Coronary artery (tissue), 2 donors: ENCODE results near the gene RABGEF1.
"Not testable (repeated sequence)": the region's sequence is repeated elsewhere in the genome, so short reads cannot be mapped to it uniquely, and the experiment has no call there.

ENCODE experiments used
- DNase-seq: peaks from one replicate; pipeline ENCODE4 v3.0.0-alpha.2; 2017; ENCODE audit warnings: low spot score
- H3K27ac ChIP-seq, 2 donors: fragments of 200-600 bp; sonication (generic); one replicate each; pipeline ENCODE4 v1.5.1; 2016 to 2019
- H3K4me3 ChIP-seq: fragments of 200-600 bp; sonication (generic); 2 replicates; pipeline ENCODE4 v1.5.1; 2016; ENCODE audit warnings: mild to moderate bottlenecking, moderate library complexity
- TF ChIP-seq, protein P1 (sequence below): fragments of 200-600 bp; sonication (generic); IDR thresholded peaks from one replicate; pipeline ENCODE4 v1.5.1; 2019; ENCODE audit warnings: antibody characterized with exemption

The RABGEF1 gene

GRCh38 chr7:66841898-66842297 lies 101.4 kb downstream of the RABGEF1 start:
- no peak overlapping the region for H3K4me3 ChIP-seq
- no peak overlapping the region for H3K27ac ChIP-seq
- TF ChIP-seq, protein P1, sequence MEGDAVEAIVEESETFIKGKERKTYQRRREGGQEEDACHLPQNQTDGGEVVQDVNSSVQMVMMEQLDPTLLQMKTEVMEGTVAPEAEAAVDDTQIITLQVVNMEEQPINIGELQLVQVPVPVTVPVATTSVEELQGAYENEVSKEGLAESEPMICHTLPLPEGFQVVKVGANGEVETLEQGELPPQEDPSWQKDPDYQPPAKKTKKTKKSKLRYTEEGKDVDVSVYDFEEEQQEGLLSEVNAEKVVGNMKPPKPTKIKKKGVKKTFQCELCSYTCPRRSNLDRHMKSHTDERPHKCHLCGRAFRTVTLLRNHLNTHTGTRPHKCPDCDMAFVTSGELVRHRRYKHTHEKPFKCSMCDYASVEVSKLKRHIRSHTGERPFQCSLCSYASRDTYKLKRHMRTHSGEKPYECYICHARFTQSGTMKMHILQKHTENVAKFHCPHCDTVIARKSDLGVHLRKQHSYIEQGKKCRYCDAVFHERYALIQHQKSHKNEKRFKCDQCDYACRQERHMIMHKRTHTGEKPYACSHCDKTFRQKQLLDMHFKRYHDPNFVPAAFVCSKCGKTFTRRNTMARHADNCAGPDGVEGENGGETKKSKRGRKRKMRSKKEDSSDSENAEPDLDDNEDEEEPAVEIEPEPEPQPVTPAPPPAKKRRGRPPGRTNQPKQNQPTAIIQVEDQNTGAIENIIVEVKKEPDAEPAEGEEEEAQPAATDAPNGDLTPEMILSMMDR, result no peak
- no peak for DNase-seq

- not testable (repeated sequence) for DNase-seq, H3K27ac ChIP-seq
- H3K4me3 ChIP-seq, result peak overlapping the region; percentile 82
These were observed 103.0 kb downstream of the RABGEF1 start for GRCh38 chr7:66843492-66843891.

DNA sequence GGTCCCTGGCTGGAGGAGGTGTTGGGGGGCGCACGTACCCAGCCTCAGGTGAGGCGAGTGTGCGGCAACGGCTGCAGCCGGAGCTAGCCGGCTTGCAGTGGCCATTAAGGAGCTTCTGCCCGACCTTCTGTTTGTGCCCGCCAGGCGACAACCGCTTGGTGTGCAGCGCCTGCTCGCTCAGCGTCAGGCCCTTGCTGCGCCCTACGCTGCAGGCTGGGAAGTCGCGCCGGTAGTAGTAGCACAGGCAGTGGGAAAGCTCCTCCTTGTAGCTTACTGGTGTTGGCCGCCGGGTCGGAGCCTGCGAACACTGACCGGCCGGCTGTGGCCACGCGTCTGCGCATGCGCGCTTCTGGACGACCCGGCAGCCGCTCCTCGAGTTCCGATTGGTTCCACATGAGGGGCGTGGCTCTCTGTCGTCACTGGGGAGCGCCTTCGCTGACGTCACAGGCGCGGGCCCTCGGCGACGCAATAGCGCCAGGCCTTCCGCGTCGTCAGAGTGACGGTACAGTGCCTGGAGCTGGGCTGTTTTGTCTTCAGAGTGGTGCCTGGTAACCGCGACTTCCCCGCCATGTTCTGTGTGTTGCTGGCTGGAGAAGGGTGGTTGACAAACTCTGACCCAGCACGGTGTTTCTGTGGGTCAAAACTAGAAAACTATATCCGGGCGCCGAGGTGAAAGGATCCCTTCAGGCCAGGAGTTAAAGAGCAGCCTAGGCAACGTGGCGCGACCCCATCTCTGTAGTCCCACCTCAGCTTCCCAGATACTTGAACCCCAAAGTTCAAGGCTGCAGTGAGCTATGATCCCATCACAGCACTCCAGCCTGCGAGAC lies 104.2 kb downstream of the RABGEF1 start:
- TF ChIP-seq, protein P1, result no peak
- Histone ChIP-seq H3K27ac (peak overlapping the region; percentile 88 to 89), H3K4me3 (peak overlapping the region; percentile 82)
- peak; percentile 99 for DNase-seq

DNA sequence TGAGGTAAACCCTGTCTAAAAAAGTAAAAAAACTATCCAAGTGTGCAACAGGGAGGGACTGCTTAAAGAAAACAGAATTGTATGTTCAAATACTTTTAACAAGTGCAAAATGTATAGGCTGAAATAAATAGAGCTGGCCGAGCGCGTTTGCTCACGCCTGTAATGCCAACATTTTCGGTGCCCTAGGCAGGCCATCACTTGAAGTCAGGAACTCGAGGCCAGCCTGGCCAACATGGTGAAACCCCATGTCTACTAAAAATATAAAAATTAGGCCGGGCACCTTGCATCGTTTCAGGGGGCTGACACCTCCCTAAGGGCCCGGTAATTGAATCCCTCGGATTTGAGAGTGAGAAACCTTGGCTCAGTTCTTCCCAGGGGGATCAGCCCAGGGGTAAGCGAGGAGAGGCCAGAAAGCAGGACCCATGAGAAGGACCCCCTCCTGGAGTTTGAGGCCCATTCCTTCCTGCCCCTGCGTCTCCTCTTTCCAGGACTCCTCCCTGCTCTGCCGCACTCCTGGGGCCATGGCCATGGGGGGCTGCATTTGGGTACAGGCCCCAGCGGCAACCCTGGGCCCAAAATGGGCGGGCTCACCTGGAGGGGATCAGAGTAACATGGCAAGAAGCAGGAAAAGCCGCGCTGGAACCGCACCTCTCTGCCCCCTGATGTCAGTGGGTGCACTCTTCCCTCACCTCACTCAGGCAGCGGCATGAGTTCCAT lies 105.0 kb downstream of the RABGEF1 start:
- Histone ChIP-seq H3K4me3 (peak overlapping the region; percentile 82), H3K27ac (peak overlapping the region; percentile 88 to 89)
- no peak for DNase-seq
- TF ChIP-seq, protein P1, result no peak

DNA sequence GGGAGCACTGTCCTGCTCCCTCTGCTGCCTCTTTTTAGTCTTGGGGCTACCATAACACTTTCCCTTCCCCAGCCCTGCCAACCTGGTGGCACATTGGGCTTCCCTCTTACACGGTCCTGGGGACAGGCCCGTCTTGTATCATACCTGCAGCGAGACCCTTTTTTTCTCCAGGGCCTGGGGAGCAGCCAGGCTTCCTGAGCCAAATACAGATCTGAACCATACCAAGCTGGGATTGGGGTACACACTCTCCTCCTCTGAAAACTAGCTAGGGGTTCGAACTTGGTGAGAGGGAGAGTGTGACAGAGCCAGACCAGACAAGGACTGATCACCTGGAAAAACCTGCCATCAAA lies 105.5 kb downstream of the RABGEF1 start:
- not testable (repeated sequence) for H3K4me3 ChIP-seq, DNase-seq, H3K27ac ChIP-seq

GRCh38 chr7:66847523-66847855 lies 107.0 kb downstream of the RABGEF1 start:
- not testable (repeated sequence) for H3K4me3 ChIP-seq, DNase-seq, H3K27ac ChIP-seq

DNA sequence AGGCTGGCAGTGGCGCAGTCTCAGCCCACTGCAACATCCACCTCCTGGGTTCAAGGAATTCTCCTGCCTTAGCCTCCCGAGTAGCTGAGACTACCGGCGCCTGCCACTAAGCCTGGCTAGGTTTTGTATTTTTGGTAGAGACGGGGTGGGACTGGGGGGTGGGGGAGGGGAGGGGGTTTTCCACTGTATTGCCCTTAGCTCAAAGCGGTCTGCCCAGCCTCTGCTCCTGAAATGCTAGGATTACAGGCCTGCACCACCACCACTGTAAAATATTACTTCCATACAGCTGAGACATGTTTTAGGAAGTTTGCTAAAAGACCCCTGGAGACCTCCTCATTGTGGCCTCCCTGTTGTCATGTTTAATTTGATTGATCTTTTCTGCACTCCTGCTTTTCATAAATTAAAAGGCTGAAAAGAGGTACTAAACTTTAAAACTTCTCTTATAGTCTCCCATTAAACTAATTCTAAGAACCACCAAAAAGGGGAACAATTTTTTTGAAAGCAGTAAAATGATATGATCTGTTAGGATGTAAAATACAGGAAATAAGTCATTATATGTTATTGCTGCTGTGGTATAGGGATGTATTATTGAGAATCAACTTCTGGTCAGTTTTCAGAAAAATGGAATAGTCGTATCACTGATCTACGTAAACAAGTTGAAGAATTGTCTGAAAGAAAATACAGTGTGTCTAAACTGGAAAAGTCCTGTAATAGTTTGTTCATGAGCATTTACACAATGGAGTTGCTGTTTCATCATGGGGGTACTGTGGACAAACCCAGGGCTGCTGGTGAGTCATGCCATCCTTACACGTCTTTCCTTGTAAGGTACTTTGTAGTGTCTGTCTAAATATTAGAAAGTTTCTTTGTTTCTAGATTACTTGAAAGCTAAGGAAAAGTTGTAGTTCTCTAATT lies 107.6 kb downstream of the RABGEF1 start:
- no peak for DNase-seq
- TF ChIP-seq, protein P1, result no peak
- no peak overlapping the region for H3K4me3 ChIP-seq

DNA sequence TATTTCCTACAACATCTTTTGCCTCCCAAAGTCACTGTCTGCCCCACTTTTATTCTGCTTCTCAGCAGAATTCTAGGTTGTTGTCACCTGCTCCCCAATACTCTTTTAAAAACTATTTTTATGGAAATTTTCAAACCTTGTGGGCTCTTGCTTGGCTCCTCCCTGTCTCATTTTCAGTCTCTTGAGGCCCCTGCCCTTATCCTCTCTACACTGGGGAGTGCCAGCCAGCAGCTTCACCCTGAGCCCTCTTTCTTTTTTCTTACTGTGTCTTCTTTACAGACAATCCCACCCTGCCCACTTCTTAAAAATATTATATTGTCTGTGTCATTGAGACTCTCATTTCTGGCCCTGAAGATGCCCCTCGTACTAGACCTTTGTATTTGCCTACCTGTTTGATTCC lies 118.8 kb downstream of the RABGEF1 start:
- H3K27ac ChIP-seq, result no peak overlapping the region
- no peak overlapping the region for H3K4me3 ChIP-seq

More for the DNA sequence above, 107.6 kb downstream of the RABGEF1 start:
- H3K27ac ChIP-seq, result no peak overlapping the region

More for the DNA sequence above, 118.8 kb downstream of the RABGEF1 start:
- TF ChIP-seq, protein P1, result no peak
- no peak for DNase-seq
